Measurements from ENCODE around the gene ASB10.

Gene ASB10

GRCh38 chr7:151185762-151186639 is 1.0 kb downstream of the ASB10 start:
- DNase-seq, result no peak

- no peak for DNase-seq
Measured at GRCh38 chr7:151181011-151181431, 6.0 kb downstream of the ASB10 start.

GRCh38 chr7:151179946-151180345 is 7.1 kb downstream of the ASB10 start:
- no peak for DNase-seq

GRCh38 chr7:151179287-151179860 is 7.7 kb downstream of the ASB10 start:
- DNase-seq, result no peak

- no peak for DNase-seq
Measured at GRCh38 chr7:151178831-151179230, 8.2 kb downstream of the ASB10 start.

GRCh38 chr7:151178236-151178635 is 8.8 kb downstream of the ASB10 start:
- no peak for DNase-seq

- DNase-seq, result no peak
Measured at GRCh38 chr7:151177310-151177709, 9.7 kb downstream of the ASB10 start.

GRCh38 chr7:151176401-151176800 is 10.6 kb downstream of the ASB10 start:
- DNase-seq, result no peak

- no peak for DNase-seq
Measured at GRCh38 chr7:151175793-151176311, 11.2 kb downstream of the ASB10 start.

GRCh38 chr7:151175047-151175792 is 11.8 kb downstream of the ASB10 start:
- no peak for DNase-seq

GRCh38 chr7:151174246-151175046 is 12.6 kb downstream of the ASB10 start:
- DNase-seq, result no peak

- no peak for DNase-seq
Measured at GRCh38 chr7:151173386-151174245, 13.4 kb downstream of the ASB10 start.

GRCh38 chr7:151172273-151173141 is 14.5 kb downstream of the ASB10 start:
- peak; percentile 29 for DNase-seq

- DNase-seq, result no peak
Measured at GRCh38 chr7:151168787-151169162, 18.3 kb downstream of the ASB10 start.

- no peak for DNase-seq
Measured at GRCh38 chr7:151168003-151168786, 18.9 kb downstream of the ASB10 start.

- DNase-seq, result no peak
Measured at GRCh38 chr7:151167197-151167961, 19.7 kb downstream of the ASB10 start, which contains the start of gene GBX1. TSS of gene GBX1 (minus strand) at chr7:151167694. CDS start at chr7:151167548, 146 bp downstream.

GRCh38 chr7:151166629-151167196 is 20.3 kb downstream of the ASB10 start:
- no peak for DNase-seq

- no peak for DNase-seq
Measured at GRCh38 chr7:151161757-151162156, 25.3 kb downstream of the ASB10 start.

All from GF-D8 (cell line).